H1 (cell line): Measurements from ENCODE around the gene KLHL5.

ENCODE experiments used
- BACH1 ChIP-seq: IDR thresholded peaks from 2 replicates; pipeline ENCODE4 v1.6.1; 2012; ENCODE audit warnings: low read length, improper control_type of control experiment
- CBX5 ChIP-seq: fragments of 300-800, 300-1000 bp; sonication (generic); IDR thresholded peaks from 2 replicates; pipeline ENCODE4 v1.7.1; 2016; ENCODE audit warnings: antibody characterized with exemption, low read length, low read depth
- CHD2 ChIP-seq: IDR thresholded peaks from 2 replicates; pipeline ENCODE4 v1.6.1; 2012; ENCODE audit warnings: low read length, improper control_type of control experiment
- CTBP2 ChIP-seq: IDR thresholded peaks from 2 replicates; pipeline ENCODE4 v1.7.0; 2011; ENCODE audit warnings: borderline replicate concordance, mild to moderate bottlenecking, moderate library complexity, mixed read lengths, low read length; ENCODE audit not compliant: insufficient read depth, insufficient read length
- EZH2 ChIP-seq: fragments of 200-600 bp; sonication (generic); IDR thresholded peaks from 2 replicates; pipeline ENCODE4 v1.7.1; 2012; ENCODE audit warnings: low read depth, mild to moderate bottlenecking, moderate library complexity, low read length, inconsistent platforms; ENCODE audit not compliant: severe bottlenecking
- JUND ChIP-seq: IDR thresholded peaks from 2 replicates; pipeline ENCODE4 v1.6.1; 2011; ENCODE audit warnings: mild to moderate bottlenecking, improper control_type of control experiment, low read length
- POLR2A ChIP-seq, 2 experiments: IDR thresholded peaks; 1 replicate in 1 of 2; 2 replicates in 1 of 2; pipeline ENCODE4 v1.6.1; 2011; ENCODE audit warnings: low read depth in 2 of 2, low read length in 2 of 2, mild to moderate bottlenecking in 2 of 2; ENCODE audit errors: control extremely low read depth in 1 of 2
- YY1 ChIP-seq: IDR thresholded peaks from 2 replicates; pipeline ENCODE4 v1.6.1; 2011; ENCODE audit warnings: low read depth, mild to moderate bottlenecking, low read length
- ZNF274 ChIP-seq: IDR thresholded peaks from 2 replicates; pipeline ENCODE4 v1.7.0; 2012; ENCODE audit warnings: low read length, borderline replicate concordance; ENCODE audit errors: extremely low read depth
- TF ChIP-seq, protein P1 (sequence below), 3 experiments: IDR thresholded peaks; 1 replicate in 2 of 3; 2 replicates in 1 of 3; pipeline versions ENCODE4 v1.5.1 to v1.6.1; 2011; ENCODE audit warnings: low read length in 3 of 3, mild to moderate bottlenecking in 3 of 3, inconsistent platforms in 2 of 3, low read depth in 1 of 3, moderate library complexity in 1 of 3; ENCODE audit not compliant: insufficient read depth in 1 of 3; ENCODE audit errors: control extremely low read depth in 1 of 3

DNA sequence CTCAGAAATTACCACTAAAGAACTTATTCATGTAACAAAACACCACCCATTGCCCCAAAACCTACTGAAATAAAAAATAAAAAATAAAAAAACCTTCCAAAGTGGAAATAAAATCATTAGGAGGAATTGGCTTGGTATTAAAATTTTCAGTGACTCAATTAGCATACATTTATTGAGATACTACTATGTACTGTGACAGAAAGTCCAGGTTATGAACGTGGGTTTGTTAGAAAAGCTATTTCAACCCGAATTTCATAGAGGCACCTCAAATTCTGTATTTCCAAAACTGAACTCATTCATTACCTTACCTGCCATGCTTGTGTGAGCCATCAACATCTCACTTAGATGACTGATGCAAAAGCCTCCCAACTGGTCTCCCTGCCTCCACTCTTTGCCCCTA, 16.8 kb downstream of the KLHL5 start:
- TF ChIP-seq CTBP2 (no peak), CHD2 (no peak), BACH1 (no peak), POLR2A (IDR thresholded peaks at IDR 0.05; ENCODE audit: control extremely low read depth in 1 of 2, low read depth in 2 of 2, low read length in 2 of 2) (no peak), EZH2 (no peak), JUND (no peak), ZNF274 (no peak), CBX5 (no peak), YY1 (no peak)
- TF ChIP-seq, protein P1, sequence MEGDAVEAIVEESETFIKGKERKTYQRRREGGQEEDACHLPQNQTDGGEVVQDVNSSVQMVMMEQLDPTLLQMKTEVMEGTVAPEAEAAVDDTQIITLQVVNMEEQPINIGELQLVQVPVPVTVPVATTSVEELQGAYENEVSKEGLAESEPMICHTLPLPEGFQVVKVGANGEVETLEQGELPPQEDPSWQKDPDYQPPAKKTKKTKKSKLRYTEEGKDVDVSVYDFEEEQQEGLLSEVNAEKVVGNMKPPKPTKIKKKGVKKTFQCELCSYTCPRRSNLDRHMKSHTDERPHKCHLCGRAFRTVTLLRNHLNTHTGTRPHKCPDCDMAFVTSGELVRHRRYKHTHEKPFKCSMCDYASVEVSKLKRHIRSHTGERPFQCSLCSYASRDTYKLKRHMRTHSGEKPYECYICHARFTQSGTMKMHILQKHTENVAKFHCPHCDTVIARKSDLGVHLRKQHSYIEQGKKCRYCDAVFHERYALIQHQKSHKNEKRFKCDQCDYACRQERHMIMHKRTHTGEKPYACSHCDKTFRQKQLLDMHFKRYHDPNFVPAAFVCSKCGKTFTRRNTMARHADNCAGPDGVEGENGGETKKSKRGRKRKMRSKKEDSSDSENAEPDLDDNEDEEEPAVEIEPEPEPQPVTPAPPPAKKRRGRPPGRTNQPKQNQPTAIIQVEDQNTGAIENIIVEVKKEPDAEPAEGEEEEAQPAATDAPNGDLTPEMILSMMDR (IDR thresholded peaks at IDR 0.05; ENCODE audit: control extremely low read depth in 1 of 3, insufficient read depth in 1 of 3, low read depth in 1 of 3, low read length in 3 of 3), result no peak
